Measurements from ENCODE around the gene SMIM15. TPM values are rescaled to one million over a fixed set of nuclear protein-coding genes. Genes with fewer than 3 reads are reported as not detected.

SMIM15 gene
- total RNA-seq, 4 donors from 2014 or later: 6.2 to 17.1 (median 10.4) TPM

GRCh38 chr5:61177070-61177469, 14.8 kb upstream of the SMIM15 start:
- Histone ChIP-seq H3K4me1 (no peaks in the 10 kb centered on the region), H3K4me3 (no peak overlapping the region), H3K9me3 (no peaks in the 10 kb centered on the region), H3K27ac (no peak overlapping the region), H3K27me3 (no peaks in the 10 kb centered on the region), H3K36me3 (no peaks in the 10 kb centered on the region)
- in situ Hi-C loops (cut with MboI; ENCODE audit: low sequenced_read_pairs in 4 of 4): no loop called here
- ATAC-seq: no peak
- no peak for DNase-seq
- TF ChIP-seq CTCF (IDR thresholded peaks at IDR 0.05 in 4 of 5, conservative IDR thresholded peaks at IDR 0.05 in 1 of 5): no peak
- TF ChIP-seq POLR2A (IDR thresholded peaks at IDR 0.05): no peak
- intact Hi-C loops (cut with DNase I; ENCODE audit: low total_unique reads): no loop called here

GRCh38 chr5:61176631-61177030, 14.4 kb upstream of the SMIM15 start:
- Histone ChIP-seq H3K36me3 (no peaks in the 10 kb centered on the region), H3K27me3 (no peaks in the 10 kb centered on the region), H3K9me3 (no peaks in the 10 kb centered on the region), H3K27ac (no peak overlapping the region), H3K4me3 (no peak overlapping the region), H3K4me1 (no peaks in the 10 kb centered on the region)
- no peak for TF ChIP-seq POLR2A (IDR thresholded peaks at IDR 0.05)
- no peak for TF ChIP-seq CTCF (IDR thresholded peaks at IDR 0.05 in 4 of 5, conservative IDR thresholded peaks at IDR 0.05 in 1 of 5)
- intact Hi-C loops (cut with DNase I; ENCODE audit: low total_unique reads) (no loop called here), in situ Hi-C loops (cut with MboI; ENCODE audit: low sequenced_read_pairs in 4 of 4) (no loop called here)
- ATAC-seq (no peak), DNase-seq (no peak)

- intact Hi-C loops (cut with DNase I; ENCODE audit: low total_unique reads): no loop called here
- H3K36me3 ChIP-seq: no peaks in the 10 kb centered on the region
- no peaks in the 10 kb centered on the region for H3K9me3 ChIP-seq
- ATAC-seq (no peak), DNase-seq (no peak)
- no peaks in the 10 kb centered on the region for H3K4me1 ChIP-seq
- no peak overlapping the region for H3K4me3 ChIP-seq
- no peak for TF ChIP-seq POLR2A (IDR thresholded peaks at IDR 0.05)
- TF ChIP-seq CTCF (IDR thresholded peaks at IDR 0.05 in 4 of 5, conservative IDR thresholded peaks at IDR 0.05 in 1 of 5): no peak
- H3K27me3 ChIP-seq: no peaks in the 10 kb centered on the region
- no peak overlapping the region for H3K27ac ChIP-seq
- in situ Hi-C loops (cut with MboI; ENCODE audit: low sequenced_read_pairs in 4 of 4): loop anchor here in 2 of 4 donors (25.0 kb wide), 1 partner anchor 166 kb away; the partner anchor contains the start of gene ZSWIM6 (in 2 of the 2)
Measured at GRCh38 chr5:61171479-61171878, 9.2 kb upstream of the SMIM15 start.

- TF ChIP-seq POLR2A (IDR thresholded peaks at IDR 0.05) (no peak), CTCF (IDR thresholded peaks at IDR 0.05 in 4 of 5, conservative IDR thresholded peaks at IDR 0.05 in 1 of 5) (no peak)
- no peak for ATAC-seq
- peaks cover 0 to under 1% of the 10 kb centered on the region in 2 donors for H3K4me1 ChIP-seq
- H3K36me3 ChIP-seq: no peaks in the 10 kb centered on the region
- no peaks in the 10 kb centered on the region for H3K9me3 ChIP-seq
- DNase-seq: no peak
- H3K27ac ChIP-seq: no peak overlapping the region
- intact Hi-C loops (cut with DNase I; ENCODE audit: low total_unique reads): loop anchor here (10.0 kb wide), 1 partner anchor 136 kb away; no protein-coding TSS in a partner anchor
- no peak overlapping the region for H3K4me3 ChIP-seq
- in situ Hi-C loops (cut with MboI; ENCODE audit: low sequenced_read_pairs in 4 of 4): loop anchor here in 3 of 4 donors (10.0 to 25.0 kb wide), 2 partner anchors 156 to 168 kb away; partner anchors contain the start of gene ZSWIM6 (in 2 of the 3)
- no peaks in the 10 kb centered on the region for H3K27me3 ChIP-seq
Measured at GRCh38 chr5:61168951-61169350, 6.7 kb upstream of the SMIM15 start.

- Histone ChIP-seq H3K27me3 (no peaks in the 10 kb centered on the region), H3K4me1 (peaks cover 8 to 11% of the 10 kb centered on the region in 2 donors), H3K27ac (no peak overlapping the region), H3K36me3 (no peaks in the 10 kb centered on the region), H3K4me3 (no peak overlapping the region), H3K9me3 (no peaks in the 10 kb centered on the region)
- ATAC-seq: no peak
- in situ Hi-C loops (cut with MboI; ENCODE audit: low sequenced_read_pairs in 4 of 4) (loop anchor here in 3 of 4 donors (10.0 to 25.0 kb wide), 2 partner anchors 157 to 170 kb away; partner anchors contain the start of gene ZSWIM6 (in 2 of the 3)), intact Hi-C loops (cut with DNase I; ENCODE audit: low total_unique reads) (loop anchor here (10.0 kb wide), 1 partner anchor 137 kb away; no protein-coding TSS in a partner anchor)
- TF ChIP-seq POLR2A (IDR thresholded peaks at IDR 0.05): no peak
- TF ChIP-seq CTCF (IDR thresholded peaks at IDR 0.05 in 4 of 5, conservative IDR thresholded peaks at IDR 0.05 in 1 of 5): no peak
- DNase-seq: no peak
Measured at GRCh38 chr5:61167382-61167781, 5.1 kb upstream of the SMIM15 start.
